ENCODE results near the gene SNN.
A peak's percentile ranks its signal among the peaks of the same experiment; 100 is the strongest.

The SNN gene

DNA sequence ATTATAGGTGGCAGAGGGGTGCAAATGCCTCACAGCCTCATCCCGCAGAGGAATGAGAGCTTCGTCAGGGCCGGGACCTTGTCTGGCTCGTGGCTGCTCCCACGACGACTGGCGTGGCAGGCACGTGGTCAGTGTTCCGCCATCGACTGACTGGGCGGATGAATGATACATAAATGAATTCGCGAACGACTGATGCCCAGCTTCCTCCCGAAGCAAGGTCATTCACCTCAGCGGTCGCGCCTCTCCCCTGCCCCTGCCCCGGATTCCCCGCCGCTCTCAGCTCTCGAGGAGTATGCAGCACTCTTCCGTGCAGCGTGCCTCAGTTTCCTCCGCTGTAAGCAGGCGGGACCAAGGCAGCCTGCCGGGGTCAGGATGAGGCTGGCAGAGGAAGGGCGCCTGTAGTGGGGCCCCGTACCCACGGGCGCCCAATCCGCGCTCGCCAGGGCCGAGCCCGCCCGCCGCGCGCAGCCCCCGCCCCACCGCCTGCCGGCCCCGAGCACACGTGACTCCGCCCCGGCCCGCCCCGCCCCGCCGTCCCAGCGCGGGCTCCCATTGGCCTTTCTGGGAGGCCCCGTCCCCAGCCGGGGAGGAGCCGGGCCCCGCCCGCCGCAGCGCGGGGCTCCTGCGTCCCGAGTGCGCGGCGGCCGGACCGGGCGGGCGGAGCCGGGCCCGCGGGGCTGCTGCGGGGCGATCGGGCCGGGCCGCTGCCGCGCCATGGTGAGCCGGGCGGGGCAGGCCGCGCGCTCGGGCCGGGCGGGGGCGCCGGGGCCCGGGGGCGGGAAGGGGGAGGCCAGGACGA, at the start of gene SNN:
Gene SNN (plus strand): TSS at position 632 of the 799 bp plus-strand sequence. CDS start 7,605 bp downstream, outside the sequence.
- peak; percentile 81 for DNase-seq

DNA sequence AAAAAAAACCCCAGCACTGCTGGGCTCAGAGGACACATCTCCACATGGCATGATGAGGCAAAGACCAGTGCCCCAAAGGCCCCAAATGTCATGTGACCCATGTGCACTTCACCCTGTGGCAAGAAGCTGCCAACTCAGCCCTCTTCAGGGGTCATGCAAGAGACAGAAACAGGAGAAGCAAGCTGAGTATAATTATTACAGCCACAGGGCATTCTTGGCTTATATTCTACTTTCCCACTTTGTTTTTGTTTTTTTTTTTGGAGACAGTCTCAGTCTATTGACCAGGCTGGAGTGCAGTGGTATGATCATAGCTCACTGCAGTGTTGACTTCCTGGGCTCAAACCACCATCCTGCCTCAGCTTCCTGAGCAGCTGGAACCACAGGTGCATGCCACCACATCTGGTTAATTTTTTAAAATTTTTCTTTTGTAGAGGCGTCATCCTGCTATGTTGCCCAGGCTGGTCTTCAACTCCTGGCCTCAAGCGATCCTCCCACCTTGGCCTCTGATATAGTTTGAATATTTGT, 48.9 kb upstream of the SNN start:
- DNase-seq: no peak

DNA sequence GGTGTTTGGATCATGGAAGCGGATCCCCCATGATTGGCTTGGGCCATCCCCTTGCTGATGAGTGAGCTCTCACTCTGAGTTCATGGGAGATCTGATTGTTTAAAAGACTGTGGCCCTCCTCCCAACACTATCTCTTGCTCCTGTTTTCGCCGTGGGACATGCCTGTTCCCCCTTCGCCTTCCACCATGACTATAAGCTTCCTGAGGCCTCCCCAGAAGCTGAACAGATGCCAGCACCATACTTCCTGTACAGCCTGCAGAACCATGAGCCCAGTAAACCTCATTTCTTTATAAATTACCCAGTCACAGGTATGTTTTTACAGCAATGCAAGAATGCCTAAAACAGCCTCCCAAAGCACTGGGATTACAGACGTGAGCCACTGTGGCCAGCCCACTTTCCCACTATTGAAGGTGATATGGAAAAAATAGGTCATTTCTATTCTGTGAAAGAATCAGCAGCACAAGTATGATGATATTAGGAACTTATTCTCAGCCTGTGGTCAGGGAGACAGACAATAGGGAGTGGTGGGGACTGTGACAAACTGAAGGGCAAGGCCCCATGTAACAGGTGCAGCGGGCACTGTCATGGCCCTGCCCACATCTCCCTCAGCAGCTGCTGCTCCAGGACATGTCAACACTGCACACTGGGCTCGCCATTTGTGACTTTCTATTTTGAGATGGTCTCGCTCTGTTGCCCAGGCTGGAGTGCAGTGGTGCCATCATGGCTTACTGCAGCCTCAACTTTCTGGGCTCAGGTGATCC, 47.8 kb upstream of the SNN start:
- DNase-seq: no peak

DNA sequence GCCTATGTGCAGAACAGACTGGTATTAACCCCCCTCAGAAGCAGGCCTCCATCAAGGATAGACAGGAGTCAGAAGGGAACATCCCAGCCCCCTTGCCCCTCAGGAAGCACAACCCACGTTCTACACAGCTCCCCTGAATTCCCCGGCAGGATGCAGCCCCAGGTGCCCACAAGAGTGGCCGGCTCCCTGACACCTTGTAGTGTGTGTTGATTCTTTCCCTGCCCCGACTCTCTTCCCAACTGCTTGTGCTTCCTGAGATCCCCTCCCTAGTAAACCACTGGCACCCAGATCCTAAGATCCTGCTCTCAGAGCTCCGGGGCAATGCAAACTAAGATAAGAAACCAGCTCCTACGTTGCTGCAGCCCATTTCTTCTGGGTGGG, 46.7 kb upstream of the SNN start:
- DNase-seq: no peak

DNA sequence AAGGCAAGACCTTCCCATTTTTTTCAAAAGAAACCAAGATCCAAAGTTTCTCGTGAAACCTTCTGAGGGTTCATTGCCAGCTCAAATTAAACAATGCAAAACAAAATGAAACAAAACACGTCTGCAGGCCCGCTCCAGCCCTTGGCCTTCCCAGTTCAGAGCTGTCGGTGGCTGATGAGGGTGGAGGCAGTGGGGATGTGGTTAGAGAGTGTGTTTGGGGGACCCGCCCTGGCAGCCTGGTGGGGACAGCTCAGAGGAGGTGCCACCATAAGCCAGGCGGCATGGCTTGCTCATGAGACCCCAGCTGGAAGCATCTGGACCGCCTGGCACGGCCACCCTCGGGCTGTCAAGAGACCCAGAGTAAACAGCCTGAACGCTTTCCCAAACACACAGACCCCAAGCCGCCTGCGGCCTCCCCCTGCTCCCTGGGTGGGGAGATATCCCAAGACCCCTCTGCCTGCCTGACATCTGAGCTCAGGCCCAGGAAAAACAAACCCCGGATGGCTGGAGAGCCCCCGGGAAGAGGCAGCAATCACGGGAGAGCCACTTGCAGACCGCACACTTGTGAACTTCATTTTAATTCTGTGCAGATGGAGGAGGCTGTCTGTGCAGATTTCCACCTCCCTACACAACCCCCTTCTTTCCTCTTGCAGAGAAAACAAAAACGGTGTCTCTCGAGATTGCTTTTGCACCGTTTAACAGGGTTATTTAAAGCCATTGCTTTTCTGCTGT, 46.2 kb upstream of the SNN start:
- no peak for DNase-seq

DNA sequence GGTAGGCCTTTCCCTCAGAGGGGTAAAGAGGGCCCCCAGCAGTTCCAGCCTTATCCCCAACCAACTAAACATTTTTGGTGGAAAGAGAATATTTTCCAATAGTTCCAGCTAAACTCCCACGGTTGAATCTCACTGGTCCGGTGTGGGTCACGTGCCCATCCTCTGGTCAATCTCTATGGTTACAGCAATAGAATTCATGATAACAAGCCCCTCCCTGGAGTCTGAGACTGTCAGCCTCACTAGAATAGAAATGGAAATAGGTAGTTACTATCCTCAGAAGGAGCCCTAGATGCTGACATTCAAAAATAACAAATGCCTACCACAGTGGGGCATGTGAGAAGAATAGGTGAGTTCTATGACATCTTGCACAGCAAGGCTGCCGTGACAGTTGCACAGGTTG, 44.0 kb upstream of the SNN start:
- no peak for DNase-seq

DNA sequence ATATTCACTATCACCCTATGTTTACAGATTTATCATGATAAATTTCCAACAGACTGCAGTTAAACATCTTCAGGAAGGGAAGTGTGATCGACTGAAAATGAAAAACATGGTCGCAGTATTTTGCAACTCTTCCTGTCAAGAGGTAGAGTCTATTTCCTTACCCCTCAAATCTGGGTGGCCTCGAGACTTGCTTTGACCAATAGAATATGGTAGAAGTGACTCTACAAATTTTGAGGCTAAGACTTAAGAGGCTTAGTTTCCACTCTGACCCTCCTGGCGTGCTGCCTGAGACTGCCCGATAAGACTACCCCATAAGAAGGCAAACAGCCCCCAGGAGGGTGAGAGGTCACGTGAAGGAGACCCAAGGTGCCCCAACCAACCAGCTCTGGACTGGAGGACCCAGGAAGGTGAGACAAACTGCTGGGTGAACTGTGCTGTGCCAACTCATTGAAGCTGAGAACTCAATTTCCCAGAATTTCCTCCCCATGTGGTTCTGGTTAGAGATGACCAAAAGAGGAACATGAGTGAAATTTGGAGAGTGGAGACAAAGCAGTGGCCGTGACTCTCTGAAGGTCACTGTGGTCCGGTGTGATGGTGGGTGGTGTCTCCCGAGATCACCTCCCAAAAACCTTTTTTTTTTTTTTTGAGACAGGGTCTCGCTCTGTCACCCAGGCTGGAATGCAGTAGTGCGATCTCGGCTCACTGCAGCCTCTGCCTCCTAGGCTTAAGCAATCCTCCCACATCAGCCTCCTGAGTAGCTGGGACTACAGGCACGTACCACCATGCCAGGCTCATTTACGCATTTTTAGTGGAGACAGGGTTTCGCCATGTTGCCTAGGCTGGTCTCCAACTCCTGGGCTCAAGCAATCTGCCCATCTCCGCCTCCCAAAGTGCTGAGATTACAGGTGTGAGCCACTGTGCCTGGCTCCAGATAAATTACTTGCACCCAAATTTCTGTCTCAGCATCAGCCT, 43.3 kb upstream of the SNN start:
- no peak for DNase-seq

DNA sequence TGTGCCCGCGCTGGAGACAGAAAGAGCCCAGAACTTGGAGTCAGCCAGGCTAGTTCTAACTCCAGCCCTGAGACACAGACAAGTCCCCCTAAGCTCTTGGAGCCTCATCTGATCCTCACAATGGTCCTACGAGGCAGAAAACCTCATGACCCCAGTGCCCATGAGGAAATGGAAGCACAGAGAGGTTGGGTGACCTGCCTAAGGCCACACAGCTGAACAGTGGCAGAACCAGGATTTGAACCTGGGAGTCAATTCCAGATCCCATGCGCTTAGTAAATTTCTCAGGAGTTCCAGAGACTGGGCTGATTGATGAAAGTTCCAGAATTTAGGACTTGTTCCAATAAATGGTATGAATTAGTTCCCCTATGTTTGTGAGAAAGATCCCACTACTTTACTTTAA, 42.5 kb upstream of the SNN start:
- no peak for DNase-seq

DNA sequence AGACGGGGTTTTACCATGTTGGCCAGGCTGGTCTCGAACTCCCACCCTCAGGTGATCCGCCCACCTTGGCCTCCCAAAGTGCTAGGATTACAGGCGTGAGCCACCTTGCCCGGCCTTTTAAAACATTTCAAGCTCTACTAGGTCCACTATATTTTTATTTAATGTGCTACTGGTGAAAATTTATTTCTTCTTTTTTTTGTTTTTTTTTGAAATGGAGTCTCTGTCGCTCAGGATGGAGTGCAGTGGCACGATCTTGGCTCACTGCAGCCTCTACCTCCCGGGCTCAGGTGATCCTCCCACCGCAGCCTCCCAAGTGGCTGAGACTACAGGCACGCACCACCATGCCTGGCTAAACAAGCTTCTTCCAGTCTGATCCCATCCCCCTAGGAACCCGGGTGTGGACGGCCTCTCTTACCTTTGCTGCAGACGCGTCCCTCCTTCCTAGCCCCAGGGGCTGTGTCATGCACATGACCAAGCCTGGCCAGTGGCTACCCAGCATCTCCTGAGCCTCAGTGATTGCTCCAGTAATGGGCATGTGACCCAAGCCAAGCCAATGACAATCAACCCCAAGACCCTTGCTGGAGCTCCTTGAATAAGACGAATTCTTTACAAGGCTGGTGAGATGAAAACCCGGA, 41.5 kb upstream of the SNN start:
- no peak for DNase-seq

DNA sequence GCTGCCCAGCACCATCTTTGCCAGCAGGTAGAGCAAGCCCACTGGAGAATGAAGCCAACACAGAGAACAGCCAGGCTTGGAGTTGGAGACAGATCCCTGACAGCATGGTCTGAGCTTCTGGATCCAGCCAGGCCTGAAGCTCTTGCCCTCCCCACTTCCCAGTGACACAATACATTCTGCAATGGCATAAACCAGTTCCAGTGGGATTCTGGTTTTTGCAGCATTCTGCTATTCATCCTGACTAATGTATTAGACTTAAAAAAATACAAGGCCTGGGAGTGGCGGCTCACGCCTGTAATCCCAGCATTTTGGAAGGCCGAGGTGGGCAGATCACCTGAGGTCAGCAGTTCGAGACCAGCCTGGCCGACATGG, 41.0 kb upstream of the SNN start:
- no peak for DNase-seq

DNA sequence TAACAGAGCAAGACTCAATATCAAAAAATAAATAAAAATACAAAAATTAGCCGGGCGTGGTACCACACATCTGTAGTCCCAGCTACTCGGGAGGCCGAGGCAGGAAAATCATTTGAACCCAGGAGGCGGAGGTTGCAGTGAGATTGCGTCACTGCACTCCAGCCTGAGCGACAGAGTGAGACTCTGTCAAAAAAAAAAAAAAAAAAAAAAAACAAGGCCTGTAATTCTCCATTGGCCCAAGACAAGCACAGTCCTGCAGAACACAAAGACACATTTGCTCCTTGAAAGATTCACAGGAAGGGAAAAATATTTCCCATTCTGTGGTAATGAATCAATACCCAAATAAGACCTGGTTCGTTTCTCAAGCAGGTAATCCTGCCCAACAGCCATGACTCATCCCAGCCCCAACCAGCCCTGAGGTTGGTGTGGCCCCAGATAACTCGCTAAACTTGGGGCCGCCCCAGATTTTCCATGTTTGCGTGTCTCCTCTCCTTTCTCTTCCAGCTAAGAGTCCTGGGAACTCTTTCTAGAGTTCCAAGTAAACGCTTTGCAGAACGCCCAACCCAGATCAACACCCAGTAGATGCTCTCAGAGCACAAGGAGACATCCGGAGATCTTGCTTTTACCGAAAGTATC, 40.3 kb upstream of the SNN start:
- DNase-seq: no peak

DNA sequence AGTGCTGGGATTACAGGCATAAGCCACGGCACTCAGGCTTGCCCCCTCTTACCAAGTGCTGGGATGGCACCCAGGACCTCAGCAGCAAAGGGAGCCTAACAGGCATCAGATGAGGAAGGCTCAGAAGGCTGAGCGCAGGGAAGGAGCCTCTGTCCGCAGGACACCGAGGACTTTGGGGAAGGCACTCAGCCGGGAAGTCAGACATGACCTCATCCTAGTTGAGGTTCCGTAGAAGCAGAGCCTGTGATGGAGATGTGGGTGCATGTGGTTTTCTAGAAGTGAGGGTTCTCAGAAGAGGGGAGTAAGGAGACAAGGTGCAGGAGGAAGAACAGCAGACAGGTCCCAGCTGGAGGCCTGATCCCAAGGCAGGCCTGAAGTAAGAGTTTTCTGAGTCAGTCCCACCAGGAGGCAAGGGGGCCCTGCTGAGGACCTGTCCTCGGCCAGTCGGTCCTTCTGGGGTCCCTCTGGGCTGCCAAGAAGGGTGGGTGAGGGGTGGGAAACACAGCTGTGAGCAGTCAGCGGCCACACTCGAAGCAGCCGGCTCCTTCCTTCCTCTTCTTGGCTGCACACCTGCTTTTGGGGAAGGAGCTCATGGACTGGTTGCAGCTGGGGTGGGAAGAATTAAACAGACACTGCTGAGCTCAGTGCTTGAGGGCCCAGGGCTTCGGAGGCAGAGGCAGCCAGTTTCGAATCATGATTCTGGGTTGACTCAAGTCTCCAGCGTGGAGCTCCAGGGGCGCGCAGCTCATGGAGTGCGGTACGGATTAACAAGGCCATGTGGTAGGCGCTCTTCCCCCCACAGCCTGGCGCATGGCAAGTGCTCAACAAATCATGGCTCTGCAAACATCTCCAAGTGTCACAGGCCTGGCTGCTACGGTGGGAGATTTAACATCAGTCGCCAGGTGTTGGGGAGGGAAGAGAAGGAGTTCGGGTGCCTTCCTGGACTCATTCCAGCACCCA, 38.9 kb upstream of the SNN start:
- peak; percentile 6 for DNase-seq

DNA sequence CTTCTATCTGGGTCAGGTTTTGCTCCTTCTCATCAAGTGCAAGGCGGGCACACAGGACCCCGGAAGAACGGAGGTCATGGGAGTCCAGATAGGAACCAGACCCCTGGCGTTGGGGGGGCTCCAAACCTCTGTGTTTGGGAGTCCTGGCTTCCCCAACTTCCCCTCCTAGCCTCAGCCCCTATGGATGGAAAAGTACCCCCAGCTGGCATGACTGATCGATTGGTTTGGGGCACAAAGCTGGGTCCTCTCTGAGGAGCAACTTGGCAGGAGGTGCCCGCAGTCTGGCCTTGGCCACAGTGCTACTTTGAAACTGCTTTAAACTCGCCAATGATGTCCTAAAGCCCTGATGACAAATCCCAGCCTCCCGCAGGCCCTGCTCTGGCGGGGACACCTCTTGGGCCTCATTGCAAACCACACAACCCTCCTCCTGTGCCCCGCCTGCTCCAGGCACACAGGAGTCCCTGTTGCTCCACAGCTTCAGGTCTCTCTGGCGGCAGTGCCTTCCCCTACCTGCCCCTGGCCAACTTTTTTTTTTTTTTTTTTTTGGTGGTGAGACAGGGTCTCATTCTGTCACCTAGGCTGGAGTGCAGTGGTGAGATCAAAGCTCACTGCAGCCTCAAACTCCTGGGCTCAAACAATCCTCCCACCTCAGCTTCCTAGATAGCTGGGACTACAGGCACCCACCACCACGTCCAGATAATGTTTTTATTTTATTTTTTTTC, 38.0 kb upstream of the SNN start:
- DNase-seq: no peak

DNA sequence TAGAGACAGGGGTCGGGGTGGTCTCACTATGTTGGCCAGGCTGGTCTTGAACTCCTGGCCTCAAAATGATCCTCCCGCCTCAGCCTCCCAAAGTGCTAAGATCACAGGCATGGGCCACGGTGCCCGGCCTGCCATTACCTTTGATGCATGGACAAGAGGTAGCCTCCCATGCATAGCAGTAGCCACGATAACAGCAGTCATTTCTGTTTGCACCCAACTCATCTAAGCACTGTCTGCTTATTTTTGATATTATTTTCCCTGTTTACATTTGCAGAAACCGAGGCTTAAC, 37.5 kb upstream of the SNN start:
- DNase-seq: no peak

DNA sequence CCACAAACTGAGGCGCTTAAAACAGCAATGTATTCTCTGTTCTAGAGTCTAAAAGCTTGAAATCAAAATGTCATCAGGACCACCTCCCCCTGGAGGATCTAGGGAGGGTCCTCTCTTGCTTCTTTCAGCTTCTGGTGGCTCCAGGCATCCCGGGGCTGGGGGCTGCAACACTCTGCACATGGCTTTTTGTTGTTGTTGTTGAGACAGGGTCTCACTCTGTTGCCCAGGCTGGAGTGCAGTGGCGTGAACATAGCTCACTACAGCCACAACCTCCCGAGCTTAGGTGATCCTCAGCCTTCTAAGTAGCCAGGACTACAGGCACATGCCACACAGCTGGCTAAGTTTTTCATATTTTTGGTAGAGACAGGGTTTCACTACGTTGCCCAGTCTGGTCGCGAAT, 37.0 kb upstream of the SNN start:
- no peak for DNase-seq

DNA sequence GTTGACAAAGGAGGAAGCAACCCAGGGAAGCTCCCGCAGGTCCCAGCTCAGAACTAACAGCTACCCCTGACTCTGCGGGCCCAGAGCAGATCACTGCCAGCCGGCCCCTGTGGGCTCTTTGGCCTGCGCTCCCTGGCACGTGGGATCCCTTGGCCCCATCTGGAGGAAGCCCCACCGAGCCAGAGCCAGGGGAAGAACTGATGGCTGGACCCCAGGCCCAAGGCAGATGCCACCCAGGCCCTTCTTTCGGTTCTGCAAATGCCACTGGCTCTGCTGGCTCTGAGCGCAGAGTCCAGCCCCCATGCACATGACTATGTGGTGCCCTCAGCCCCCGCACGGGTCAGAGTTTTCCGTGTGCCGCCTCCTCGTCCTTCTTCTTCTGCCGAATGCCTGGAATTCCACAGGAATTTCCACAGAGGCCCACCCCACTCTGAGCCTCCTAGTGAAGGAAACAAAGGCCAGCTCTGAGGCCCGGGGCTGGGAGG, 35.8 kb upstream of the SNN start:
- no peak for DNase-seq

DNA sequence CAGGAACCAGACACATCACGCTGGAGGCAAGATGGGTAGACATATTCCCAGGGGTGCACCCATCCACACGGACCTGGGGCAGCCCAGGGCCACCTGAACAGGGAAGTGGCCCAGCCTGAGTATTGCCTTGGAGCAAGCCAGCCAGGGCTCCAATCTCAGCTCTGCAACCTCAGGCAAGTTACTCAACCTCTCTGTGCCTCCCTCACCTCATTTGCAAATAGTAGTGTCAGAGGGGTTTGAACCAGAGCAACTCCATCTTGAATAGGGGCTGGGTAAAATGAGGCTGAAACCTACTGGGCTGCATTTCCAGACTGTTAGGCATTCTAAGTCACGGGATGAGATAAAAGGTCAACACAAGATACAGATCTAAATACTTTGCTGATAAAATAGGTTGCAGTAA, 35.1 kb upstream of the SNN start:
- DNase-seq: no peak

DNA sequence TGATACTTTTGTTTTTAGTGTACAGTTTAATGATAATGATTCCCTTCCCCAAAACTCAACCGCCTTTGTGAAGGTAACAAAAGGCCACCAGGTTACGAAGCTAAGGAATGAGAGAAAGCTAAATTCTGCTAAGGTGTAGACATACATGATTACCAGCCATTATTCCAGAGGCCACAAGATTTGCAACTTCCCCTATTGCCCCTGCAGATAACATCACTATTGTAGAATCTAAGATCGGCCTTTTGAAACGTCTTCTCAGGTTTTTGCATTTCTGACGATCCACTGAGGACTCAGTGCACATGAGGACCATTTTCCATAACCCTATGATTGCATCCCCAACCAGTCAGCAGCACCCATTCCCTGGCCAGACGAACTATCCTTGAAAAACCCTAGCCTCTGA, 33.9 kb upstream of the SNN start:
- DNase-seq: no peak

DNA sequence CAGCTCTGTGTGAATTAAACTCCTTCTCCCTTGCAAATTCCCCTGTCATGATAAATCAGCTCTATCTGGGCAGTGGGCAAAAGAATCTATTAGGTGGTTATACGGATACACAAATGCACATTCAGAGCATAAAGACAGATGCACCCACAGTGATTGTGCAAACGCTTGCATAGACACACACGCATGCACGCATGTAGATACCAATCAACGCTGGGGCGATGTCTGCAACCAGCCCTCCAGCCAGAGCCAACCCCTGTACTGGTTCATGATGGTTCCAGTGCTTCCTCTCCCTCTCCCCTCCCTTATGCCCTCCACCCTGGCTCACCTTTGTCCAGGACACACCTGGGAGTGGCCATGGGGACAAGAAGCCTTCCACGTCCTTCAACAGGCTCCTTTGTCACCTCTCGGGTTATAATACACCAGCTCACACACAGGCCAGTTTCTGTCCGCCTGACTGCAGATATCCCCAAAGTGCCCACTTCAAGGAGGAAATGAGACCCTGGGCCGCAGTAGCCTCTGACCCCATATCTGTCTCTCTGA, 33.1 kb upstream of the SNN start:
- DNase-seq: no peak

Data from NCI-H1092 (cell line).